Right lobe of liver (tissue), 4 donors: ENCODE measurements around the gene GLO1.

Experiments
- POLR2A ChIP-seq: fragments of 450-650 bp; IDR thresholded peaks from one replicate; pipeline ENCODE4 v1.6.1; 2017; ENCODE audit warnings: antibody characterized with exemption, mild to moderate bottlenecking
- TF ChIP-seq, protein P1 (sequence below), 4 donors: fragments of 200-600 bp in 3 of 4; fragments of 450-650 bp in 1 of 4; IDR thresholded peaks; one replicate each; pipeline versions ENCODE4 v1.5.1 to v1.8.0; 2016 to 2022; ENCODE audit warnings: antibody characterized with exemption in 4 of 4, mild to moderate bottlenecking in 2 of 4
- donor health status: DM: no; HTN: no; CAD: no.
- donor health status: DM: no; HTN: no; CAD: no.
- donor health status: DM: no; HTN: yes; CAD: no.

DNA sequence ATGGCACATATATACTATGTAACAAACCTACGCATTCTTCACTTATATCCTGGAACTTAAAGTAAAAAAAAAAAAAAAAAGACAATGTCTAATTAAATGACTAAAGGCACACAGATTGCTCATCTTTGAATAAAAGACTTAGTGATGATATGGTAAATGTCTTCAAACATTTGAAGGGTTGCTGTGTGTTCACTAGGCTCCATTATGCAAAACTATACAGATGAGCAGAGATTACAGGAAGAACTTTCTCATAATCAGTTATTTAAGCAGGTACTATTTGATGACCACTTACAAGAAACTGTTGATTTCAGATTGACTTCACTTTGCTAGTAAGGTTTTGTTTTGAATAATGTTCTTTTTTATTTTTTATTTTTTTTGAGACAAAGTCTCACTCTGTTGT, 46.5 kb upstream of the GLO1 start:
- TF ChIP-seq, protein P1, sequence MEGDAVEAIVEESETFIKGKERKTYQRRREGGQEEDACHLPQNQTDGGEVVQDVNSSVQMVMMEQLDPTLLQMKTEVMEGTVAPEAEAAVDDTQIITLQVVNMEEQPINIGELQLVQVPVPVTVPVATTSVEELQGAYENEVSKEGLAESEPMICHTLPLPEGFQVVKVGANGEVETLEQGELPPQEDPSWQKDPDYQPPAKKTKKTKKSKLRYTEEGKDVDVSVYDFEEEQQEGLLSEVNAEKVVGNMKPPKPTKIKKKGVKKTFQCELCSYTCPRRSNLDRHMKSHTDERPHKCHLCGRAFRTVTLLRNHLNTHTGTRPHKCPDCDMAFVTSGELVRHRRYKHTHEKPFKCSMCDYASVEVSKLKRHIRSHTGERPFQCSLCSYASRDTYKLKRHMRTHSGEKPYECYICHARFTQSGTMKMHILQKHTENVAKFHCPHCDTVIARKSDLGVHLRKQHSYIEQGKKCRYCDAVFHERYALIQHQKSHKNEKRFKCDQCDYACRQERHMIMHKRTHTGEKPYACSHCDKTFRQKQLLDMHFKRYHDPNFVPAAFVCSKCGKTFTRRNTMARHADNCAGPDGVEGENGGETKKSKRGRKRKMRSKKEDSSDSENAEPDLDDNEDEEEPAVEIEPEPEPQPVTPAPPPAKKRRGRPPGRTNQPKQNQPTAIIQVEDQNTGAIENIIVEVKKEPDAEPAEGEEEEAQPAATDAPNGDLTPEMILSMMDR (IDR thresholded peaks at IDR 0.05) = no peak
- no peak for TF ChIP-seq POLR2A
